ENCODE measurements around the gene HSPA6. TPM values are rescaled to one million over a fixed set of nuclear protein-coding genes. Genes with fewer than 3 reads are reported as not detected.
"Not testable (repeated sequence)": the region's sequence is repeated elsewhere in the genome, so short reads cannot be mapped to it uniquely, and the experiment has no call there.

Gene HSPA6
- total RNA-seq, 1 experiment from 2014 or later, result 0.28 TPM

- BruUV-seq (replicated peaks); CTCF ChIA-PET; H3K9me3 ChIP-seq (ENCODE audit: insufficient read depth, low read depth); H2AFZ ChIP-seq; H3K27me3 ChIP-seq (ENCODE audit: insufficient read depth, low read depth); H3K27ac ChIP-seq; H3K4me1 ChIP-seq (replicated peaks; ENCODE audit: insufficient read depth); H3K4me2 ChIP-seq; H4K20me1 ChIP-seq (ENCODE audit: insufficient read depth); H3K9me2 ChIP-seq (ENCODE audit: insufficient read depth); H3K4me3 ChIP-seq; H3F3A ChIP-seq (ENCODE audit: insufficient read depth, low read depth); POLR2A ChIA-PET (ENCODE audit: unreplicated experiment); DNase-seq; H3K79me2 ChIP-seq (ENCODE audit: low read depth); H3K36me3 ChIP-seq (ENCODE audit: low read depth): not testable (repeated sequence)
- intact Hi-C loops (cut with micrococcal nuclease; ENCODE audit: unreplicated experiment), result loop anchor here (5.0 kb wide), 1 partner anchor 78 kb away; no protein-coding TSS in a partner anchor
Measured at GRCh38 chr1:161548749-161549406, 24.5 kb downstream of the HSPA6 start.

GRCh38 chr1:161549652-161550051 is 25.3 kb downstream of the HSPA6 start, which contains the start of gene FCGR3A:
Gene FCGR3A (minus strand): TSS chr1:161549818. CDS start chr1:161549736, 82 bp downstream.
- H3K4me3 ChIP-seq, result no peak within 1 kb of the TSS
- no peaks in the 10 kb centered on the region for H3K9me3 ChIP-seq (ENCODE audit: insufficient read depth, low read depth)
- H2AFZ ChIP-seq, result no peak within 1 kb of the TSS
- no peaks in the 10 kb centered on the region for H3K9me2 ChIP-seq (ENCODE audit: insufficient read depth)
- H3K27ac ChIP-seq, result no peak within 1 kb of the TSS
- no TSS peak for BruUV-seq (replicated peaks)
- CTCF ChIA-PET, result no interaction called here
- no peaks in the 10 kb centered on the region for H3F3A ChIP-seq (ENCODE audit: insufficient read depth, low read depth)
- H3K27me3 ChIP-seq (ENCODE audit: insufficient read depth, low read depth), result no peaks in the 10 kb centered on the region
- no peaks in the 10 kb centered on the region for H3K36me3 ChIP-seq (ENCODE audit: low read depth)
- no peaks in the 10 kb centered on the region for H4K20me1 ChIP-seq (ENCODE audit: insufficient read depth)
- no peaks in the 10 kb centered on the region for H3K4me1 ChIP-seq (replicated peaks; ENCODE audit: insufficient read depth)
- H3K4me2 ChIP-seq, result no peak within 1 kb of the TSS
- no peaks in the 10 kb centered on the region for H3K79me2 ChIP-seq (ENCODE audit: low read depth)
- TF ChIP-seq CTCF (conservative IDR thresholded peaks at IDR 0.05), result no peak
- no peak for TF ChIP-seq EZH2 (IDR thresholded peaks at IDR 0.05; ENCODE audit: low read depth)
- no peak for DNase-seq
- POLR2A ChIA-PET (ENCODE audit: unreplicated experiment), result no interaction called here
- intact Hi-C loops (cut with micrococcal nuclease; ENCODE audit: unreplicated experiment), result loop anchor here (5.0 kb wide), 1 partner anchor 78 kb away; no protein-coding TSS in a partner anchor

DNA sequence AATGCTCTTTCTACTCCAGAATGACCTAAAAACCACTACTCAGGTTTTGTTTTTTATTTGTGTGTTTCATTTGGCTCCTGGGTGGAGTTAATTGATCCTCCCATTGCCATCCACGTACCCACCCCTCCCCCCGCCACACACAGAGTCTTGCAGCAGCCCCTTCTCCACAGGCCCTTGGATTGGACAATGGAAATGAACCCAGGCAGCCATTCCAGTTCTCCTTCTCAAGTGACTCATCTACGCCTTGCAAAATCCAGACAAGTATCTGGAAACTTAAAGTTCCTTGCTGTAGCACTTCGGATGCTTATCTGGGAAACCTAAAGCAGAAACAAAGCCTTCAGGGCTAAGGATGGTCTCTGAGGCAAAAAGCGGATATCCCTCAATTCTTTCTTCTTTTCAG is 26.6 kb downstream of the HSPA6 start:
- H2AFZ ChIP-seq; H4K20me1 ChIP-seq (ENCODE audit: insufficient read depth); H3K27me3 ChIP-seq (ENCODE audit: insufficient read depth, low read depth); CTCF ChIA-PET; H3K4me1 ChIP-seq (replicated peaks; ENCODE audit: insufficient read depth); H3K9me3 ChIP-seq (ENCODE audit: insufficient read depth, low read depth); H3K27ac ChIP-seq; POLR2A ChIA-PET (ENCODE audit: unreplicated experiment); intact Hi-C loops (cut with micrococcal nuclease; ENCODE audit: unreplicated experiment); H3F3A ChIP-seq (ENCODE audit: insufficient read depth, low read depth); H3K36me3 ChIP-seq (ENCODE audit: low read depth); H3K4me3 ChIP-seq; H3K9me2 ChIP-seq (ENCODE audit: insufficient read depth); H3K79me2 ChIP-seq (ENCODE audit: low read depth); H3K4me2 ChIP-seq; BruUV-seq (replicated peaks): not testable (repeated sequence)
- peak in 1 of 2 experiments; percentile 37 for DNase-seq

GRCh38 chr1:161553631-161554030 is 29.3 kb downstream of the HSPA6 start:
- intact Hi-C loops (cut with micrococcal nuclease; ENCODE audit: unreplicated experiment); DNase-seq; H3K4me2 ChIP-seq; H3K4me1 ChIP-seq (replicated peaks; ENCODE audit: insufficient read depth); H3F3A ChIP-seq (ENCODE audit: insufficient read depth, low read depth); H3K27ac ChIP-seq; POLR2A ChIA-PET (ENCODE audit: unreplicated experiment); H3K27me3 ChIP-seq (ENCODE audit: insufficient read depth, low read depth); H2AFZ ChIP-seq; H3K9me3 ChIP-seq (ENCODE audit: insufficient read depth, low read depth); H3K9me2 ChIP-seq (ENCODE audit: insufficient read depth); CTCF ChIA-PET; H4K20me1 ChIP-seq (ENCODE audit: insufficient read depth); BruUV-seq (replicated peaks); H3K36me3 ChIP-seq (ENCODE audit: low read depth); H3K79me2 ChIP-seq (ENCODE audit: low read depth); H3K4me3 ChIP-seq: not testable (repeated sequence)

DNA sequence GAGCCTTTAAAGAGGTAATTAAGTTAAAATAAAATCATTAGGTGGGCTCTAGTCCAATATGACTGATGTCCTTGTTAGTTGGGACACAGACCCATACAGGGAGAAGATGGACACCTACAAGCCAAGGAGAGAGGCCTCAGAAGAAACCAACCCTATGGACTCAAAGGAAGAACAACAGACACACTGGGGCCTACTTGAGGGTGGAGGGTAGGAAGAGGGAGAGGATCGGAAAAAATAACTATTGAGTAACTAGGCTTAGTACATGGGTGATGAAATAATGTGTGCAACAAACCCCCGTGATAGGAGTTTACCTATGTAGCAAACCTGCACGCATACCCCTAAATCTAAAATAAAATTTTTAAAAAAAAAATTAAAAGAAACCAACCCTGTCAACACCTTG is 30.0 kb downstream of the HSPA6 start:
- H4K20me1 ChIP-seq (ENCODE audit: insufficient read depth); H2AFZ ChIP-seq; H3K9me2 ChIP-seq (ENCODE audit: insufficient read depth); BruUV-seq (replicated peaks); H3K4me2 ChIP-seq; H3K4me1 ChIP-seq (replicated peaks; ENCODE audit: insufficient read depth); intact Hi-C loops (cut with micrococcal nuclease; ENCODE audit: unreplicated experiment); H3K36me3 ChIP-seq (ENCODE audit: low read depth); POLR2A ChIA-PET (ENCODE audit: unreplicated experiment); H3F3A ChIP-seq (ENCODE audit: insufficient read depth, low read depth); H3K79me2 ChIP-seq (ENCODE audit: low read depth); H3K27ac ChIP-seq; H3K9me3 ChIP-seq (ENCODE audit: insufficient read depth, low read depth); H3K27me3 ChIP-seq (ENCODE audit: insufficient read depth, low read depth); CTCF ChIA-PET; H3K4me3 ChIP-seq; DNase-seq: not testable (repeated sequence)

DNA sequence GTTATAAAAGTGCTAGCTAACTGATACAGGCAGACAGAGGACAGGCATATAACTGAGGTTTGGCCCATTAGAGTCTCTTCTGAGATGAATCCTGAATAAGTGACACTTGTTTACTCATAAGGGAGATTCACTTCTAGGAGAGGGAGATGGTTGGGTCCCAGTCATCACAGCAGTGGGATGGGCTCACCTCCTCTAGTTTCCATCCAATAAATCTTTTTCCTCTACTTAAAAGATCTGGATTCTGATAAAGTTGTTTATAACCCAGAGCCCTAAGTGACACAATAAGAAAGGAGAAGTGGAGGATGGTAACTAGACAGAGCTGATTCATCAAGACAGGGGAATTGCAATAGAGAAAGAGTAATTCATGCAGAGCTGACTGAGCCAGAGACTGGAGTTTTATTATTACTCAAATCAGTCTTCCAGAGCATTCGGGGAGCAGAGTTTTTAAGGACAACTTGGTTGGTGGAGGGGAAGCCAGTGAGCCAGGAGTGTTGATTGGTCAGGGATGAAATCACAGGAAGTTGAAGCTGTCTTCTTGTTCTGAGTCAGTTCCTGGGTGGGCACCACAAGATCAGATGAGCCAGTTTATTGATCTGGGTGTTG is 30.6 kb downstream of the HSPA6 start:
- H3K4me1 ChIP-seq (replicated peaks; ENCODE audit: insufficient read depth); H3F3A ChIP-seq (ENCODE audit: insufficient read depth, low read depth); H3K4me3 ChIP-seq; H3K4me2 ChIP-seq; H3K27me3 ChIP-seq (ENCODE audit: insufficient read depth, low read depth); POLR2A ChIA-PET (ENCODE audit: unreplicated experiment); CTCF ChIA-PET; H3K36me3 ChIP-seq (ENCODE audit: low read depth); H2AFZ ChIP-seq; H3K9me3 ChIP-seq (ENCODE audit: insufficient read depth, low read depth); intact Hi-C loops (cut with micrococcal nuclease; ENCODE audit: unreplicated experiment); H3K9me2 ChIP-seq (ENCODE audit: insufficient read depth); H4K20me1 ChIP-seq (ENCODE audit: insufficient read depth); H3K79me2 ChIP-seq (ENCODE audit: low read depth); H3K27ac ChIP-seq; BruUV-seq (replicated peaks): not testable (repeated sequence)
- DNase-seq, result peak in 1 of 2 experiments; percentile 33

All from PC-9 (cell line).